HEK293 (cell line): ENCODE measurements around the gene DLGAP4.
A peak's percentile ranks its signal among the peaks of the same experiment; 100 is the strongest.

Source experiments
- CTCF ChIA-PET: fragments of 350-600 bp; formaldehyde crosslinking; extraction: SDS; loops from one replicate; lab custom pipeline; 2021; ENCODE audit warnings: antibody characterized with exemption; lab: Yijun Ruan, JAX
- POLR2A ChIA-PET: fragments of 300-600 bp; formaldehyde crosslinking; extraction: SDS; loops from one replicate; lab custom pipeline; 2020; ENCODE audit warnings: antibody characterized with exemption, inconsistent platforms; lab: Yijun Ruan, JAX
- H3K27ac ChIP-seq: fragments of 200-500 bp; sonication (Bioruptor generic); 2 replicates; pipeline ENCODE4 v1.5.1; 2014; ENCODE audit warnings: low read depth, low read length, control low read depth, inconsistent platforms; ENCODE audit errors: extremely low read depth
- H3K36me3 ChIP-seq, 2 experiments: fragments of 200-500 bp in 1 of 2; sonication (Bioruptor generic) in 1 of 2; 1 replicate in 1 of 2; 2 replicates in 1 of 2; pipeline ENCODE4 v1.5.1; 2014 to 2017; ENCODE audit warnings: inconsistent platforms in 2 of 2, low read length in 2 of 2; ENCODE audit not compliant: control insufficient read depth in 2 of 2, insufficient read depth in 1 of 2
- H3K4me1 ChIP-seq: fragments of 200-500 bp; sonication (Bioruptor generic); 2 replicates; pipeline ENCODE4 v1.5.1; 2014; ENCODE audit warnings: mild to moderate bottlenecking, low read length, inconsistent platforms; ENCODE audit not compliant: control insufficient read depth, insufficient read depth
- H3K4me3 ChIP-seq: 2 replicates; pipeline ENCODE4 v1.5.1; 2011; ENCODE audit warnings: low read depth, mild to moderate bottlenecking, control low read depth, low read length, moderate library complexity
- H3K9me3 ChIP-seq: fragments of 200-500 bp; sonication (Bioruptor generic); 2 replicates; pipeline ENCODE4 v1.5.1; 2014; ENCODE audit warnings: low read depth, low read length, inconsistent platforms; ENCODE audit not compliant: control insufficient read depth, insufficient read depth
- ELK4 ChIP-seq: IDR thresholded peaks from 2 replicates; pipeline ENCODE4 v1.6.1; 2011; ENCODE audit warnings: mild to moderate bottlenecking, low read depth, low read length, borderline replicate concordance
- KLF9 ChIP-seq: fragments of 450-650 bp; formaldehyde crosslinking; IDR thresholded peaks from 2 replicates; pipeline ENCODE4 v1.5.1; 2016; ENCODE audit warnings: missing biosample characterization, missing genetic modification characterization, low read depth
- ZIC2 ChIP-seq: fragments of 450-650 bp; formaldehyde crosslinking; IDR thresholded peaks from 2 replicates; pipeline ENCODE4 v1.5.1; 2016; ENCODE audit warnings: missing biosample characterization, missing genetic modification characterization
- ZNF114 ChIP-seq: fragments of 450-650 bp; formaldehyde crosslinking; IDR thresholded peaks from 2 replicates; pipeline ENCODE4 v1.5.0; 2017; ENCODE audit warnings: missing biosample characterization, missing genetic modification characterization
- ZNF24 ChIP-seq: fragments of 450-650 bp; formaldehyde crosslinking; IDR thresholded peaks from 2 replicates; pipeline ENCODE4 v1.5.1; 2016; ENCODE audit warnings: missing biosample characterization, missing genetic modification characterization
- ZNF26 ChIP-seq: fragments of 450-650 bp; formaldehyde crosslinking; IDR thresholded peaks from 2 replicates; pipeline ENCODE4 v1.5.1; 2016; ENCODE audit warnings: missing biosample characterization, missing genetic modification characterization
- ZNF280D ChIP-seq: fragments of 450-650 bp; formaldehyde crosslinking; IDR thresholded peaks from 2 replicates; pipeline ENCODE4 v1.5.1; 2016; ENCODE audit warnings: missing biosample characterization, missing genetic modification characterization
- ZNF311 ChIP-seq: fragments of 450-650 bp; formaldehyde crosslinking; IDR thresholded peaks from 2 replicates; pipeline ENCODE4 v1.5.1; 2017; ENCODE audit warnings: missing biosample characterization, missing genetic modification characterization, borderline replicate concordance
- ZNF366 ChIP-seq: fragments of 450-650 bp; formaldehyde crosslinking; conservative IDR thresholded peaks from 2 replicates; pipeline ENCODE4 v1.5.1; 2016; ENCODE audit warnings: missing biosample characterization, missing genetic modification characterization
- ZNF548 ChIP-seq: fragments of 450-650 bp; formaldehyde crosslinking; IDR thresholded peaks from 2 replicates; pipeline ENCODE4 v1.5.1; 2016; ENCODE audit warnings: missing biosample characterization, missing genetic modification characterization
- ZNF558 ChIP-seq: fragments of 450-650 bp; formaldehyde crosslinking; IDR thresholded peaks from 2 replicates; pipeline ENCODE4 v1.5.1; 2016; ENCODE audit warnings: missing biosample characterization, missing genetic modification characterization
- ZNF645 ChIP-seq: fragments of 450-650 bp; formaldehyde crosslinking; IDR thresholded peaks from 2 replicates; pipeline ENCODE4; 2016; ENCODE audit warnings: missing biosample characterization, missing genetic modification characterization
- ZNF747 ChIP-seq: fragments of 450-650 bp; formaldehyde crosslinking; IDR thresholded peaks from 2 replicates; pipeline ENCODE4 v1.5.1; 2016; ENCODE audit warnings: missing biosample characterization, missing genetic modification characterization
- ZSCAN4 ChIP-seq: fragments of 450-650 bp; formaldehyde crosslinking; IDR thresholded peaks from 2 replicates; pipeline ENCODE4 v1.5.1; 2017; ENCODE audit warnings: missing biosample characterization, missing genetic modification characterization
- TF ChIP-seq, protein P1 (sequence below): fragments of 450-650 bp; formaldehyde crosslinking; IDR thresholded peaks from 2 replicates; pipeline ENCODE4 v1.5.1; 2016; ENCODE audit warnings: missing biosample characterization, missing genetic modification characterization

Gene DLGAP4

GRCh38 chr20:36305602-36306551 lies at the start of gene DLGAP4 (continued):
- TF ChIP-seq ZSCAN4 (no peak), ZNF280D (tag by site-specific recombination) (0 out of 2 replicates have a peak, but pooled peaks have one; percentile 12), KLF9 (tag by site-specific recombination) (peak; percentile 27; the same call in 1 of the 2 replicates), ZNF311 (tag by site-specific recombination) (no peak), ZNF26 (tag by site-specific recombination) (no peak)

DNA sequence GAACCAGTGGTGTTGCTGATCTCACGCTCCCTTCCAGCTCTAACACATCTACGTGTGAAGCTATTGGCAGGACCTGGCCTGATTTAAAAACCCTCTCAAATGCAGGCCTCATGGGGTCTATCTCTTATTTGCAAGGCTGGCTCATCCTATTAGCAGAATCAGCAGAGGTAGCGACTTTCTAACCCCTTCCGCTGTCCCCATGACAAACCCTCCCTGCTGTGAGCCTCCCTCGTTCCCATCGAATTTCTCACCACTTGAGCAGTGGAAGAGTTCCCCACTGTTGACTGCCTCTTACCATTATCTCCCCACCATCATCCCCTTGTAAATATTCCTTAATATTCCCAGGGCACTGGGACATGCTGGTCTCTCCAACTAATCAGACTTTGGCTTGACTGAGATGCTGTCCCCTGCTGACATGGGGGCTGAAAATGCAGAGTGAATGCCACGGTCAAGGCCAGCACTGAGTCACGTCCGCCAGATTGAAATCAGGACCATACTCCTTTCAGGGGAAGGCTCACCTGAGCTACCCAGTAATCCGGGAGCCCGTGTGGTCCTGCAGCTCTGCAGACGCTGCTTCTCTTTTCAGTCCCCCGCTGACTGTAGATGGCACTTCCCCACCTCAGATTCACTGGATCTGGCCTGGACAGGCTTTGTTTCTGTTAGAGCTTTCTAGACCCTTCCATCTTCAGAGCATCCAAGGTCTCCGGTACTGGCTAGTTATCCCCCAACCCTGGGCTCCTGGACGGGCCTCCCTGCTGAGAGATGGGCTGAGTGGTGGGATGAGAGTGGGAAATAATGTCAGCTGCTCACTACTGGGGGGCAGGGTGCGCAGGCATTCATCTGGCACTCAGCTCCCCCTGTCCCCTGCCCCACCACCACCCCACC lies 46.7 kb upstream of the DLGAP4 start:
- TF ChIP-seq ZNF645 (tag by site-specific recombination) (no peak), ZIC2 (peak; percentile 68), ZNF558 (tag by site-specific recombination) (no peak)
- TF ChIP-seq, all 188 proteins: peak for 1

GRCh38 chr20:36260316-36260715 lies 45.8 kb upstream of the DLGAP4 start:
- CTCF ChIA-PET = interaction anchor here (0.8 kb wide), 1 partner anchor 179 kb away, joined by 3 read pairs; no protein-coding TSS in a partner anchor
- POLR2A ChIA-PET = no interaction called here
- no peaks in the 10 kb centered on the region for H3K4me1 ChIP-seq
- H3K36me3 ChIP-seq = peaks cover 0 to 22% of the 10 kb centered on the region in 2 experiments; a peak in 1 of 3 replicates
- no peak overlapping the region for H3K27ac ChIP-seq
- H3K9me3 ChIP-seq = no peaks in the 10 kb centered on the region
- no peak overlapping the region for H3K4me3 ChIP-seq
- TF ChIP-seq, protein P1, sequence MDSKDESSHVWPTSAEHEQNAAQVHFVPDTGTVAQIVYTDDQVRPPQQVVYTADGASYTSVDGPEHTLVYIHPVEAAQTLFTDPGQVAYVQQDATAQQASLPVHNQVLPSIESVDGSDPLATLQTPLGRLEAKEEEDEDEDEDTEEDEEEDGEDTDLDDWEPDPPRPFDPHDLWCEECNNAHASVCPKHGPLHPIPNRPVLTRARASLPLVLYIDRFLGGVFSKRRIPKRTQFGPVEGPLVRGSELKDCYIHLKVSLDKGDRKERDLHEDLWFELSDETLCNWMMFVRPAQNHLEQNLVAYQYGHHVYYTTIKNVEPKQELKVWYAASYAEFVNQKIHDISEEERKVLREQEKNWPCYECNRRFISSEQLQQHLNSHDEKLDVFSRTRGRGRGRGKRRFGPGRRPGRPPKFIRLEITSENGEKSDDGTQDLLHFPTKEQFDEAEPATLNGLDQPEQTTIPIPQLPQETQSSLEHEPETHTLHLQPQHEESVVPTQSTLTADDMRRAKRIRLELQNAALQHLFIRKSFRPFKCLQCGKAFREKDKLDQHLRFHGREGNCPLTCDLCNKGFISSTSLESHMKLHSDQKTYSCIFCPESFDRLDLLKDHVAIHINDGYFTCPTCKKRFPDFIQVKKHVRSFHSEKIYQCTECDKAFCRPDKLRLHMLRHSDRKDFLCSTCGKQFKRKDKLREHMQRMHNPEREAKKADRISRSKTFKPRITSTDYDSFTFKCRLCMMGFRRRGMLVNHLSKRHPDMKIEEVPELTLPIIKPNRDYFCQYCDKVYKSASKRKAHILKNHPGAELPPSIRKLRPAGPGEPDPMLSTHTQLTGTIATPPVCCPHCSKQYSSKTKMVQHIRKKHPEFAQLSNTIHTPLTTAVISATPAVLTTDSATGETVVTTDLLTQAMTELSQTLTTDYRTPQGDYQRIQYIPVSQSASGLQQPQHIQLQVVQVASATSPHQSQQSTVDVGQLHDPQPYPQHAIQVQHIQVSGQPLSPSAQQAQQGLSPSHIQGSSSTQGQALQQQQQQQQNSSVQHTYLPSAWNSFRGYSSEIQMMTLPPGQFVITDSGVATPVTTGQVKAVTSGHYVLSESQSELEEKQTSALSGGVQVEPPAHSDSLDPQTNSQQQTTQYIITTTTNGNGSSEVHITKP (tag by site-specific recombination) = 0 out of 2 replicates have a peak, but pooled peaks have one; percentile 25
- TF ChIP-seq ZNF366 (tag by site-specific recombination) (no peak), ELK4 (no peak), ZNF24 (tag by site-specific recombination) (no peak), ZNF645 (tag by site-specific recombination) (no peak), ZNF548 (tag by site-specific recombination) (no peak), ZNF747 (tag by site-specific recombination) (no peak), ZNF114 (no peak)

More for the DNA sequence above, 46.7 kb upstream of the DLGAP4 start:
- Histone ChIP-seq H3K36me3 (peaks cover 0 to 30% of the 10 kb centered on the region in 2 experiments; a peak in 2 of 3 replicates), H3K27ac (no peak overlapping the region), H3K4me3 (no peak overlapping the region), H3K9me3 (no peaks in the 10 kb centered on the region), H3K4me1 (no peaks in the 10 kb centered on the region)
- ChIA-PET POLR2A (no interaction called here), CTCF (interaction anchor here (0.8 to 1.2 kb wide), 2 partner anchors 140 to 180 kb away, joined by 3 read pairs; no protein-coding TSS in a partner anchor)
